Activated CD8-positive, alpha-beta memory T cell treated with anti-CD3 and anti-CD28 coated beads for 1 hour (primary cell): ENCODE measurements around the gene RNGTT.

Experiments used
- DNase-seq, 2 donors: peaks; one replicate each; pipeline ENCODE4 v3.0.0-alpha.2; 2020; ENCODE audit warnings: low read depth in 1 of 2; ENCODE audit errors: extremely low read depth in 1 of 2

The RNGTT gene

GRCh38 chr6:88623531-88623930, 339.9 kb downstream of the RNGTT start:
- no peak for DNase-seq

GRCh38 chr6:88619951-88620350, 343.5 kb downstream of the RNGTT start:
- DNase-seq = no peak

- no peak for DNase-seq
Measured at GRCh38 chr6:88616380-88616779, 347.0 kb downstream of the RNGTT start.

- DNase-seq = no peak
Measured at GRCh38 chr6:88614316-88614877, 349.0 kb downstream of the RNGTT start.

- DNase-seq = no peak
Measured at GRCh38 chr6:88612631-88613030, 350.8 kb downstream of the RNGTT start.

- DNase-seq = no peak
Measured at GRCh38 chr6:88611721-88612120, 351.7 kb downstream of the RNGTT start.

GRCh38 chr6:88609983-88610382, 353.4 kb downstream of the RNGTT start:
- no peak for DNase-seq

GRCh38 chr6:88605271-88605670, 358.1 kb downstream of the RNGTT start:
- no peak for DNase-seq

GRCh38 chr6:88599571-88599970, 363.8 kb downstream of the RNGTT start:
- DNase-seq = no peak

GRCh38 chr6:88596801-88597200, 366.6 kb downstream of the RNGTT start:
- no peak for DNase-seq

- no peak for DNase-seq
Measured at GRCh38 chr6:88588938-88589337, 374.5 kb downstream of the RNGTT start.

GRCh38 chr6:88587150-88587520, 376.3 kb downstream of the RNGTT start:
- DNase-seq = no peak

GRCh38 chr6:88586371-88587149, 376.9 kb downstream of the RNGTT start:
- no peak for DNase-seq

- DNase-seq = no peak
Measured at GRCh38 chr6:88585276-88585692, 378.1 kb downstream of the RNGTT start.

GRCh38 chr6:88584581-88585275, 378.7 kb downstream of the RNGTT start:
- DNase-seq = no peak

- no peak for DNase-seq
Measured at GRCh38 chr6:88577461-88577860, 386.0 kb downstream of the RNGTT start.

- no peak for DNase-seq
Measured at GRCh38 chr6:88575536-88575935, 387.9 kb downstream of the RNGTT start.

- DNase-seq = no peak
Measured at GRCh38 chr6:88574651-88575050, 388.8 kb downstream of the RNGTT start.

GRCh38 chr6:88574031-88574430, 389.4 kb downstream of the RNGTT start:
- no peak for DNase-seq

- no peak for DNase-seq
Measured at GRCh38 chr6:88573561-88573960, 389.9 kb downstream of the RNGTT start.

- no peak for DNase-seq
Measured at GRCh38 chr6:88572449-88573139, 390.8 kb downstream of the RNGTT start.

- DNase-seq = no peak
Measured at GRCh38 chr6:88569959-88570358, 393.5 kb downstream of the RNGTT start.
